Glomerular endothelial cell (primary cell): Measurements from ENCODE around the gene HOATZ. TPM values are rescaled to one million over a fixed set of nuclear protein-coding genes. Genes with fewer than 3 reads are reported as not detected.

Source experiments
- DNase-seq: peaks from one replicate; pipeline ENCODE4 v3.0.0-alpha.2; 2011; ENCODE audit warnings: low read depth, low spot score; ENCODE audit errors: extremely low read depth
- total RNA-seq: library from RNA; depleted of rRNA; stranded (reverse); fragments of >200 nt; gene quantifications from 2 replicates; pipeline ENCODE4 v1.2.3, GENCODE V29; 2015

The HOATZ gene
- total RNA-seq = not detected in 2 replicates

DNA sequence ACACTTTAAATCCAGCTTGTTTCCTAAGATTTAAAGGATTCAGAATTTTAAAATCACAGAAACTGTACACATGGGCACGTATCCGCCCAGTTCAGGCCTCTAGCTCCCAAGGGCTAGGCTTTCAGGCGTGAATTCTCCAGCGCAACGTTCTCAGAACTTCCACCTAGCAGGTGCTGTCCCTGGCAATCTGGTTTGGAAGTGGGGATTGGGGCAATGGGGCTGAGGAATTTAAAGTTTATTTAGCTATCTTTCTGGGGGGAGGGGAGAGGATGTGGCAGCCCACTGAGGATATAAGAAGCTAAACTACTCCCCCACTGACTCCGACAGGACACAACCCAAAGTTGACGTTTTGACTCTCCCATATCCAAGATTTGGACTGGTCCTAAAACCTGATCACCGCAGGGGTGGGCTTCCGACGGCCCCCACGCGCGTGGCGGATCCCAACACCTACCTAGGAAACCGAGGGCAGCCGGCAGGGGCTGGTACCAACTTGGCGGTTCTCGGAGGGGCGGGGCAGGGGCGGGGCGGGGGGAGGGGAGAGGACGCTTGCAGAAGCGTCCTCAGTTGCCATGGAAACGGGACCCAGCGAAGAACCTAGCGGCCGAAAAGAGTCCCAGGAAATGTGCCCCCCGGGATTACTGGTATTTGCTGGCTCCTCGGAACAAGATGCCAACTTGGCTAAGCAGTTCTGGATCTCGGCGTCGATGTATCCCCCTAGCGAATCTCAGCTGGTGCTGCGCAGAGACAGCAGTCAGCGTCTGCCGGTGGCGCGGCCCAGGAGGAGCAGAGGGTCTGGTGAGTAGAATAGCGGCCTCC, at the start of gene HOATZ:
Gene HOATZ, plus strand, starts transcription at position 563 of the 816 bp plus-strand sequence. Its CDS starts 7 bp downstream, at position 570.
- no peak for DNase-seq

DNA sequence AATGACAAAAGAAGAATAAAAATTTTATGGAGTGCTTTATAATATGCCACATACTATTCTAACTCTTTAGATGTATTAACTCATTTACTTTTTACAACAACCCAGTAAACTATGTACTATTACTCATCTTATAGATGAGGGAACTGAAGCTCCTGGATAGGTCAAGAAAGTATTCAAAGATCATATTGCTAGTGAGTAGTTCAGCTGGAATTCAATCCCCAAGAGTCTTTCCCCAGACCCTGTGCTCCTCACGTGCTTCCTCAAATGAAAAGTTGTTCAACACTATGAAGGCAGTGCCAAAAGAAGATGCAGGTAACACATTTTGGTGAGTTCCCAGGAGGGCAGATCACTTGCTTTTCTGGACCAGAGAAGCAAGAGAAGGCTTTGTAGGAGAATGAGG, 49.2 kb upstream of the HOATZ start:
- DNase-seq = no peak

DNA sequence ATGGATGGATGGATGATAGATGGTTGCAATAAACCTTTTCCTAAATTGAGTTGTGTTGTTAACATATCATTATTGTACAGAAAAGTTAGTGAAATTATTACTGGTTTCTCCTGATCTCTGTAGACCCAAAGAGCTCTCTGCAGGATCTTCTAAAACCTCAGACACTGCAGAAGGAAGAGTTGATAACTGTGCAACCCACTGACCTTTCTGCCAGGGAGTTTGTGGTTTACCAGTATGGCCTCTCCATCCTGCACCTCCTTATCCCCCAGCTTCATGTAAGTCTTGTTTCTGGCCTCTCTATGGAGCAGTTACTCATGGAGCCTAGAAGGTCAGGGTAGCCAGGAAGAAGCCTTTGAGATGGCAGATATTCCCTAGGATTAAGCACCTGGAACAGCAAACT, 48.0 kb upstream of the HOATZ start:
- DNase-seq = no peak

GRCh38 chr11:111469200-111469599, 45.4 kb upstream of the HOATZ start:
- DNase-seq = no peak

DNA sequence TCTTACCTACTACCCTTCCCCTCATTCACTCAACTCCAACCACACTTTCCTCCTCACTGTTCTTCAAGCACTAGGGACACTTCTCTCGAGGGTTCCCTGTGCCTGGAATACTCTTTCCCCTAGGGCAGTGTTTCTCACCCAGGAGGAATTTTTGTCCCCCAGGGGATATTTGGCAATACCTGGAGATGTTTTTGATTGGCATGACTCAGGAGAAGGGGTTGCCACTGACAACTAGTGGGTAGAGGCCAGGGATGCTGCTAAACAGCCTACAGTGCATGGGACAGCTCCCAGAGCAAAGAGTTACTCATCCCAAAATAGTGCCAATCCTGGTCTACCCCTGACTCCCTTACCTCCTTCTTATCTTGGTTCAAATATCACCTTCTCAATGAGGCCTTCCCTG, 42.4 kb upstream of the HOATZ start:
- no peak for DNase-seq

DNA sequence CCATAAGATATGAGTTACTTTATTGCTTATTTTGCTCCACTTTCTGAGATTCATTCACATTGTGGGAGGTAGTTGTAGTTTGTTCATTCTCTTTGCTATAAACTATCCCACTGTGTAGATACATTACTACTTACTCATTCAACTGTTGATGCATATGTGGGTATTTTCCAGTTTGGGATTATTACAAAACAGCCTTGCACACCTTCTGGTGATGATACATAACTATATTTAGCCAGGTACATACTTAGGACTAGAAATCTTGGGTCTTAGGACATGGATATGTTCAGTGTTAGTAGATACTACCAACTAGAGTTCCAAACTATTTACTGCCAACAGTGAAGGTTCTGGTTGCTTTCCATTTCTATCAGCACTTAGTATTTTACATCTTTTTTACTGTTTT, 40.1 kb upstream of the HOATZ start:
- no peak for DNase-seq

DNA sequence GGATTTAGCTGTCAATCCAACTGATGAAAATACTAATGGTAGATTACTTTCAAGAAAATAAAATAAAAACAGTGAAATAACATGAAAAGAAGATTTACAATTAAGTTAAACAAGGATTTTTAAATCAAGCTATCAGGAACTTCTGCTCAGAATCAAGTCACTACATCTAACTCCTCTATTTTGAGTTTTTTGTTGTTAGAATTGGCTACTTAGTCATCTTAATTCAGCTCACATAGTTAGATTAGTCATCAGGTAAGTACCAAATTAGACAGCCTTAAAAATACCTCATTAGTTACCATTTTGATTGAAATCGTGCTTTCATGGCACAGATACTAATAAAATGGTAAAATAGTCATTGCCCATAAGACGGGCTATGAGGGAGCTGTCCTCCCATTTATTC, 38.2 kb upstream of the HOATZ start:
- DNase-seq = no peak

DNA sequence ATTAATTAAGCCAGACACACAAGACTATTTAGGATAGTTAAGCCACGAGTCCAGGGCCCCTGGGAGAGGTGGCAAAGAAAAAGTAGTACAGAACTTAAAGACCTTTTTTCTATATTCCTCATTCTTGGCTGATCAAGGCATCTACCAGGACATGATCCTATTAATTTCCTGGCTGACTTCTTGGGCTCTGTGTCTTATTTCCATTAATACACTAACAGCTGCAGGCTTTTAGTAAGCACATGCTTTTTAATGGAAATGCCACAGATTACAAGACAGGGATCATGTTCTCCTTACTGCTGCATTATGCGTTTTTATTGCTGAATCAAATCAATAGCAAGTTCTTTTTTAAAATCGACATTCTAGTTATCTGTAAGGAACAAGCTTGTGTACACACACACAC, 37.6 kb upstream of the HOATZ start:
- DNase-seq = no peak

GRCh38 chr11:111477898-111478297, 36.7 kb upstream of the HOATZ start:
- DNase-seq = no peak

DNA sequence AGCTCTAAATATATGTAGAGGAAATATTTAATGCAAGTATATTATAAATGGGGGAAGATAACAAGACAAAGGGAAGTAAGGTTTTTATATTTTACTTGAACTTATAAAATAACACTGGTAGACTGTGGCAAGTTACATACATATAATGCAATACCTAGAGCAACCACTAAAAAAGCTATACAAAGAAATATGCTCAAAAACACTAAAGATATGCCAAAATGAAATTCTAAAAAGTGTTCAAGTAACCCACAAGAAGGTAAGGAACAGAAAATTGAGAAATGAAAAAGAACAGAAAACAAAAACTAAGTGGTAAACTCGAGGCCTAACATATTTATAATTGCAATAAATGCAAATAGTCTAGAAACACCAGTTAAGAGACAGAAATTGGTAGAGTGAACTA, 34.9 kb upstream of the HOATZ start:
- no peak for DNase-seq

DNA sequence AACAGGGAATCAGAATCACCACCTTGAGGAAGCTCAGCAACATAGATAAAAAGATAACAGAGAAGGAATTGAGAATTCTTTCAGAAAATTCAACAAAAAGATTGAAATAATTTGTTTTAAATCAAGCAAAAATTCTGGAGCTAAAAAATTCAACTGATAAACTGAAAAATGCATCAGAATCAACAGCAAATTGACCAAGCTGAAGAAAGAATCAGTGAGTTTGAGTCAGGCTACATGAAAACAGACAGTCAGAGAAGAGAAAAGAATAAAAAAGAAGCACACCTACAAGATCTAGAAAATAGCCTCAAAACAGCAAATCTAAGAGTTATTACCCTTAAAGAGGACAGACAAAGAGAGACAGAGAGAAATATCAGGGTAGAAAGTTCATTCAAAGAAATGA, 31.1 kb upstream of the HOATZ start:
- no peak for DNase-seq

GRCh38 chr11:111490496-111490895, 24.1 kb upstream of the HOATZ start:
- DNase-seq = no peak

- DNase-seq = no peak
Observed at GRCh38 chr11:111494040-111494439, 20.5 kb upstream of the HOATZ start.

DNA sequence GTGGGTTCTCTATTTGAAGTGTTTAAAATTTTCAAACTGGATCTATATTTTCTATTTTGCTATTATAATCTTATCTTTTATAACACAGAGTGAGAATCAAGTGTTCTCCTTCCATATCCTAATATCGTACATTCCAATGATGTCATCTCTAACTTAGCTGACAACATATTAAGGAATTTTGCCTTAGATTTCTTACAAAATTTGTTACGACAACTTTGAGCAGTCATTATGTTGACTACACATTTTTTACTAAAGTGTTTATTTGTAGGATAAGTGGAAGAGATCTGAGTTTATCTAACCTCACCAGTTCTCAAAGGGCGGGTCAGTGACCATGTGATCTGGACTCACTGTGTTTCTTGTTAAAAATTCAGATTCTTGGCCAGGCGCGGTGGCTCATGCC, 15.1 kb upstream of the HOATZ start:
- no peak for DNase-seq

DNA sequence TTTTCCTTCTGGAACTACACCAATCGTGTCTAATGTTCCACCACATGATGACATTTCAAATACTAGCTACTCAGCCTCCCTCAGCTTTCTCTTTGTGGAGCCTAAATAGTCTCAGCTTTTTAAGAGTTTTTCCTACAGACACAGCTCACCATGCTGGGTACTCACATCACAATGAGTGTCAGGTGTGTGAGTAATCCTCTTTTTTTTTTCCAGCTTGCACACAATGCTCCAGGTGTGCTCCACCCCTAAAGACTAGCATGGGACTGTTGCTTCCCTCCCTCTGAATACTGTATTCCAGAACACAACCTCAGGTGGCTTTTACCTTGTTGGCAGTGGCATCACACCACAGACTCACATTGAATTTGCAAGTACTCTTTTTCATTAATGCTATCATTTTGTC, 14.1 kb upstream of the HOATZ start:
- DNase-seq = no peak

- no peak for DNase-seq
Observed at GRCh38 chr11:111502611-111503010, 12.0 kb upstream of the HOATZ start.

- no peak for DNase-seq
Observed at GRCh38 chr11:111510311-111510710, 4.3 kb upstream of the HOATZ start.

DNA sequence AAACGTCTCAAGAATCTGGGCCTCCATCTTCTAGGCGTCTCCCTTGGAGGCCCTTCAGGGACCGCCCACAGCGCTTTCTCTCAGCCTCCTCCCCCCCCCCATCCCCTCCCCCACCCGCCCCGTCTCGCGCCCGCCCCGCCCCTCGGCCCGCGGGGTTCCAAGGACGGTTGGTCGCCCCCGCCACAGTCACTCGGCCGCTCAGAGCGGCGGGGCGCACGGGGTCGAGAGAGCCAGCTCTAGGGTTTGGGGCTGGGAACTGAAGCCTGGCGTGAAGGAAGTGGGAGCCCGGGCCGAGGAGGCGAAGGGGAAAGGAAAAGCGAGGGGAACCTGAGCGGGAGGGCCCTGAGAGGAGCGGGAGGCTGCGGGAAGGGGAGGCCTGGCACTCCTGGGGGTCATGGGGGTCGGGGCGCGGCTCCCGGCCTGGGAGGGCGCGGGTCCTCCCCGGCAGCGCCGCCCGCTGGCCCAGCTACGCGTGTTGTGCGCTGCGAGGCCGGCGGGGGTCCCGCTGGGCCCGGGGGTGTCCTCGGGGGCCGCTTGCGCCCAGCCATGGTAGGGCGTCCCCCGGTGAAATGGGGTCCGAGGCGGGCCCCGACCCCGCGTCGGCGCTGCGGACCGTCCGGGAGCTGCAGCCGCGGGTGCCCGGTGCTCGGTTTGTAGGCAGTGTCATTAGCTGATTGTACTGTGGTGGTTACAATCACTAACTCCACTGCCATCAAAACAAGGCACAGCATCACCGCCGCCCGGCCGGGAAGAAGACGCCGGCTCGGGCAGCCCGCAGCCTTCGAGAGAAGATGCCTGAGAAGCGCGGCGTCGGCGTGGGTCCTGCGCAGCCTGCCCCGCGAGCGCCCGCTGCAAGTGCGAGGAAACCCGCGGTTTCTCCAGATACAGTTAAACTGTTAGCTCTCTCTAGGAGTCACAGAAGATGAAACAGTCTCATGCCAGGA, 2.0 kb upstream of the HOATZ start, which contains the start of gene BTG4:
Gene BTG4, minus strand, starts transcription at position 91 of the 944 bp plus-strand sequence. CDS start 13,610 bp downstream, outside the sequence.
- DNase-seq = no peak

- no peak for DNase-seq
Observed at GRCh38 chr11:111513240-111513605, 1.4 kb upstream of the HOATZ start.

- DNase-seq = no peak
Observed at GRCh38 chr11:111515591-111515990, 1.0 kb downstream of the HOATZ start.

GRCh38 chr11:111518668-111519067, 4.1 kb downstream of the HOATZ start:
- no peak for DNase-seq

DNA sequence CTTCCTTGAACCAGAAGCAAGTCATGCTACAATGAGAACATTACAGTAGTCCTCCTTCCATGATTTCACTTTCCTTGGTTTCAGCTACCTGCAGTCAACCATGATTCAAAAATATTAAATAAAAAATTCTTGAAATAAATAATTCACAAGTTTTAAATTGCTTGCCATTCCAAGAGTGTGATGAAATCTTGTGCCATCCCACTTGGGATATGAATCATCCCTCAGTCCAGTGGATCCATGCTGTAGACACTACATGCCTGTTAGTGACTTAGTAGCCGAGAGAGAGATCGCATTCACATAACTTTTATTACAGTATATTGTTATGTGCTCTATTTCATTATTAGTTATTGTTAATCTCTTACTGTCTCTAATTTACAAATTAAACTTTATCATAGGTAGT, 6.0 kb downstream of the HOATZ start:
- DNase-seq = no peak
